Osteocyte (in vitro differentiated cells): ENCODE measurements around the gene TUBB2A. TPM values are rescaled to one million over a fixed set of nuclear protein-coding genes. Genes with fewer than 3 reads are reported as not detected.

Experiments
- DNase-seq: peaks from one replicate; pipeline ENCODE4 v3.0.0; 2021; ENCODE audit warnings: mixed read lengths; ENCODE audit not compliant: unreplicated experiment; ENCODE audit errors: extremely low spot score
- H3K27ac Mint-ChIP-seq: one replicate; pipeline ENCODE4 v1.8.0; 2021; ENCODE audit warnings: mild to moderate bottlenecking, mixed read lengths; ENCODE audit not compliant: unreplicated experiment
- H3K27me3 Mint-ChIP-seq: one replicate; pipeline ENCODE4 v1.8.0; 2021; ENCODE audit warnings: mixed read lengths; ENCODE audit not compliant: unreplicated experiment
- H3K36me3 Mint-ChIP-seq: one replicate; pipeline ENCODE4 v1.8.0; 2021; ENCODE audit warnings: mixed read lengths; ENCODE audit not compliant: unreplicated experiment
- H3K4me1 Mint-ChIP-seq: one replicate; pipeline ENCODE4 v1.8.0; 2021; ENCODE audit warnings: mixed read lengths; ENCODE audit not compliant: unreplicated experiment
- H3K4me3 Mint-ChIP-seq: one replicate; pipeline ENCODE4 v1.8.0; 2021; ENCODE audit warnings: mild to moderate bottlenecking, moderate library complexity, mixed read lengths; ENCODE audit not compliant: unreplicated experiment
- H3K9me3 Mint-ChIP-seq: one replicate; pipeline ENCODE4 v1.8.0; 2021; ENCODE audit warnings: mixed read lengths; ENCODE audit not compliant: unreplicated experiment
- total RNA-seq: library from RNA; stranded (reverse); gene quantifications from 2 replicates; pipeline ENCODE4 v1.2.1, GENCODE V29; 2021
- TF ChIP-seq, protein P1 (sequence below): fragments of 200-600 bp; sonication (generic); IDR thresholded peaks from 2 replicates; pipeline ENCODE4 v1.5.0; 2021; ENCODE audit warnings: antibody characterized with exemption, mild to moderate bottlenecking, moderate library complexity

Gene TUBB2A
- total RNA-seq, 1 donor from 2014 or later = 92.3 TPM

DNA sequence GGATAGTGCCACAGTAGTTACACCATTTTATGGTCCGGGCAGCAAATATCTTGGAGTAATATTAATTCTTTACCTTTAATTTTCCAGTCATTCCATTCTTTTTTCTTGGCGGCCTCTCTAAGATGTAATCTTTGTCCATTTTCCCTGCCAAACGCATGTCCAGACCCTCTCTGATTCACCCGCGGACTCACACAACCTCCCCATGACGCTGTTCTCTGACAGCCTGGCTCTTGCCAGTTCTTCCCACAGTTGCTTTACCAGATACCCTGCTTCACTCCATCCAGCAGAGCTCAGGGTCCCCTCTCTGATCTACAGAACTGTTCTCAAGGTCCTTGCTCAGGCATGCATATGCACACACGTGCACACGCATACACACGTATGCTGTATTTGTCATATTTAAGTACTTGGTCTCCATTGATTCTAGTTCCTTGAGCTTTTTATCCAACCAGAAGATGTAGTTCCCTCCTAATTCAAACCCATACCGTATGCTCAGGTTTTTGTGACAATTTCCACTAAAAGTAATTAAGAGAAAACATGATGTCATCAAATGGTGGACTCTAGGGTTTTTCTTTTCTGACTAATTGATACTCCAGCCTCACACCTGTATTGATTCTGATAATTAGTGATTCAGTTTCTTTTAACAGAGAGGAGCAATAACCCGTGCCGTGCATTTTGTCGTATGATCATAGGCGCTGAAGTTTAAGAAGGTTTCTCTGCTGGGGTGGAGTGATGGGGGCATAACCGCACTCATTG lies 28.8 kb downstream of the TUBB2A start:
- TF ChIP-seq, protein P1, sequence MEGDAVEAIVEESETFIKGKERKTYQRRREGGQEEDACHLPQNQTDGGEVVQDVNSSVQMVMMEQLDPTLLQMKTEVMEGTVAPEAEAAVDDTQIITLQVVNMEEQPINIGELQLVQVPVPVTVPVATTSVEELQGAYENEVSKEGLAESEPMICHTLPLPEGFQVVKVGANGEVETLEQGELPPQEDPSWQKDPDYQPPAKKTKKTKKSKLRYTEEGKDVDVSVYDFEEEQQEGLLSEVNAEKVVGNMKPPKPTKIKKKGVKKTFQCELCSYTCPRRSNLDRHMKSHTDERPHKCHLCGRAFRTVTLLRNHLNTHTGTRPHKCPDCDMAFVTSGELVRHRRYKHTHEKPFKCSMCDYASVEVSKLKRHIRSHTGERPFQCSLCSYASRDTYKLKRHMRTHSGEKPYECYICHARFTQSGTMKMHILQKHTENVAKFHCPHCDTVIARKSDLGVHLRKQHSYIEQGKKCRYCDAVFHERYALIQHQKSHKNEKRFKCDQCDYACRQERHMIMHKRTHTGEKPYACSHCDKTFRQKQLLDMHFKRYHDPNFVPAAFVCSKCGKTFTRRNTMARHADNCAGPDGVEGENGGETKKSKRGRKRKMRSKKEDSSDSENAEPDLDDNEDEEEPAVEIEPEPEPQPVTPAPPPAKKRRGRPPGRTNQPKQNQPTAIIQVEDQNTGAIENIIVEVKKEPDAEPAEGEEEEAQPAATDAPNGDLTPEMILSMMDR = no peak
- Mint-ChIP-seq H3K36me3 (peaks cover 27% of the 10 kb centered on the region), H3K27me3 (no peaks in the 10 kb centered on the region), H3K9me3 (no peaks in the 10 kb centered on the region), H3K4me3 (no peak overlapping the region), H3K27ac (no peak overlapping the region), H3K4me1 (peaks cover 4% of the 10 kb centered on the region)
- no peak for DNase-seq

- Mint-ChIP-seq H3K9me3 (no peaks in the 10 kb centered on the region), H3K4me3 (no peak overlapping the region), H3K36me3 (peaks cover 17% of the 10 kb centered on the region), H3K27ac (no peak overlapping the region), H3K4me1 (peaks cover 4% of the 10 kb centered on the region), H3K27me3 (no peaks in the 10 kb centered on the region)
- no peak for DNase-seq
- TF ChIP-seq, protein P1 = no peak
Observed at GRCh38 chr6:3125815-3126214, 31.5 kb downstream of the TUBB2A start.

DNA sequence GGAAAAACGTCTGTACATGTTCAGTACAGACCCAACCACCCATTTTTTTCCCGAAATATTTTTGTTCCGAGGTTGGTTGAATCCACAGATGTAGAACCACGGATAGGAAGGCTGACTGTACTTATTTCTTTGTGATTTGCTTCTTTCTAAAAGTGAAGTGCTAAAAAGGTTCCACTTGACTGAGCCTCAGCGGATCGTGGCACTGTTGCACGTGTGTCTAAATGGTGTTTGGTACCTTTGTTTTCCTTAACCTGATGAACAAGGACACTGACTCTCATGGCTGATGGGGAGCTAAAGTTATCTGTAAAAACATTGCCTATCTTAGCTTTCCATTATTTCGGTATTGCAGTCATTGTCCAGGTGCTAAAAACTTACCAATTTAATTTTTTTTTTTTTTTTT lies 32.7 kb downstream of the TUBB2A start:
- no peak for DNase-seq
- Mint-ChIP-seq H3K36me3 (peaks cover 10% of the 10 kb centered on the region), H3K4me3 (no peak overlapping the region), H3K27ac (no peak overlapping the region), H3K27me3 (no peaks in the 10 kb centered on the region), H3K9me3 (no peaks in the 10 kb centered on the region), H3K4me1 (peaks cover 4% of the 10 kb centered on the region)
- TF ChIP-seq, protein P1 = no peak

GRCh38 chr6:3122823-3123182 lies 34.5 kb downstream of the TUBB2A start:
- no peaks in the 10 kb centered on the region for H3K36me3 Mint-ChIP-seq
- H3K27me3 Mint-ChIP-seq = no peaks in the 10 kb centered on the region
- H3K9me3 Mint-ChIP-seq = no peaks in the 10 kb centered on the region
- TF ChIP-seq, protein P1 = no peak
- H3K27ac Mint-ChIP-seq = no peak overlapping the region
- H3K4me3 Mint-ChIP-seq = no peak overlapping the region
- no peak for DNase-seq
- peaks cover 11% of the 10 kb centered on the region for H3K4me1 Mint-ChIP-seq

DNA sequence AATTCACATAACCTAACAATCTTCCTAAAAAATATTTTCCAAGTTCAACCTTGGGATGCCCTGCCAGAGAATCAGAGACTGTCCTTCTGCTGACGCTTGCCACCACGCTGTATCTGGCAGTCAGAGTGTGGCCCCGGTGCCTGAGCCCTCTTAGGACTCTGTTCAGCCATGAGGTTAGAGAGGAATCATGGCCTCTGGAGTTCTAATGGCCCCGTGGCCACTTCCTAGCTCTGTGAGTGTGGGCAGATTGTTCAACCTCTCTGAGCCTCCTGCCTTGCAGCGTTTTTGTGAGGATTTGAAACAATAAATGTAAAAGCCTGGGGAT lies 36.6 kb downstream of the TUBB2A start:
- Mint-ChIP-seq H3K27me3 (no peaks in the 10 kb centered on the region), H3K9me3 (no peaks in the 10 kb centered on the region), H3K4me1 (peaks cover 13% of the 10 kb centered on the region), H3K4me3 (no peak overlapping the region), H3K36me3 (no peaks in the 10 kb centered on the region), H3K27ac (no peak overlapping the region)
- DNase-seq = no peak
- TF ChIP-seq, protein P1 = no peak
